ENCODE measurements around the gene MRPS5.

Gene MRPS5

GRCh38 chr2:95043300-95044093 lies 78.1 kb downstream of the MRPS5 start:
- TF ChIP-seq FOXM1 (IDR thresholded peaks at IDR 0.05; ENCODE audit: borderline replicate concordance, low read depth) = no peak; the same call in 1 of the 2 replicates
- no peak for TF ChIP-seq TAF1 (IDR thresholded peaks at IDR 0.05; ENCODE audit: low read depth)
- TF ChIP-seq TEAD4 (IDR thresholded peaks at IDR 0.05) = no peak
- no peak for TF ChIP-seq YY1 (IDR thresholded peaks at IDR 0.05; ENCODE audit: low read depth)
- TF ChIP-seq EP300 (IDR thresholded peaks at IDR 0.05; ENCODE audit: borderline replicate concordance) = peak; percentile 45; the same call in 1 of the 2 replicates
- peak; percentile 69 for TF ChIP-seq NFIC (IDR thresholded peaks at IDR 0.05)
- no peak for TF ChIP-seq REST (IDR thresholded peaks at IDR 0.05; ENCODE audit: low read depth)
- TF ChIP-seq TCF12 (IDR thresholded peaks at IDR 0.05; ENCODE audit: low read depth) = peak; percentile 58; the same call in 1 of the 2 replicates
- TF ChIP-seq MAX (IDR thresholded peaks at IDR 0.05) = 0 out of 2 replicates have a peak, but pooled peaks have one; percentile 43
- no peak for TF ChIP-seq EGR1 (IDR thresholded peaks at IDR 0.05)
- no peak for TF ChIP-seq RAD21 (IDR thresholded peaks at IDR 0.05; ENCODE audit: low read depth)
- TF ChIP-seq ZBTB7A (IDR thresholded peaks at IDR 0.05; ENCODE audit: low read depth) = no peak
- no peak for TF ChIP-seq CEBPB (IDR thresholded peaks at IDR 0.05)
- no peak for TF ChIP-seq CREB1 (IDR thresholded peaks at IDR 0.05; ENCODE audit: low read depth)

GRCh38 chr2:95042472-95043271 lies 78.9 kb downstream of the MRPS5 start:
- TF ChIP-seq EGR1 (IDR thresholded peaks at IDR 0.05) (no peak), MAX (IDR thresholded peaks at IDR 0.05) (no peak), CEBPB (IDR thresholded peaks at IDR 0.05) (no peak), TEAD4 (IDR thresholded peaks at IDR 0.05) (peak; percentile 57), ZBTB7A (IDR thresholded peaks at IDR 0.05; ENCODE audit: low read depth) (0 out of 2 replicates have a peak, but pooled peaks have one; percentile 45), FOXM1 (IDR thresholded peaks at IDR 0.05; ENCODE audit: borderline replicate concordance, low read depth) (no peak; the same call in none of the 2 replicates), CREB1 (IDR thresholded peaks at IDR 0.05; ENCODE audit: low read depth) (no peak), EP300 (IDR thresholded peaks at IDR 0.05; ENCODE audit: borderline replicate concordance) (peak; percentile 85), REST (IDR thresholded peaks at IDR 0.05; ENCODE audit: low read depth) (no peak), TCF12 (IDR thresholded peaks at IDR 0.05; ENCODE audit: low read depth) (peak; percentile 97), USF1 (IDR thresholded peaks at IDR 0.05) (no peak), NFIC (IDR thresholded peaks at IDR 0.05) (peak; percentile 65), YY1 (IDR thresholded peaks at IDR 0.05; ENCODE audit: low read depth) (no peak), TAF1 (IDR thresholded peaks at IDR 0.05; ENCODE audit: low read depth) (no peak), RAD21 (IDR thresholded peaks at IDR 0.05; ENCODE audit: low read depth) (peak; percentile 35; the same call in 1 of the 2 replicates)

- TF ChIP-seq CREB1 (IDR thresholded peaks at IDR 0.05; ENCODE audit: low read depth) (no peak), CEBPB (IDR thresholded peaks at IDR 0.05) (no peak), FOXM1 (IDR thresholded peaks at IDR 0.05; ENCODE audit: borderline replicate concordance, low read depth) (no peak), RAD21 (IDR thresholded peaks at IDR 0.05; ENCODE audit: low read depth) (no peak), TAF1 (IDR thresholded peaks at IDR 0.05; ENCODE audit: low read depth) (no peak), EP300 (IDR thresholded peaks at IDR 0.05; ENCODE audit: borderline replicate concordance) (no peak), TCF12 (IDR thresholded peaks at IDR 0.05; ENCODE audit: low read depth) (no peak), EGR1 (IDR thresholded peaks at IDR 0.05) (no peak), ZBTB7A (IDR thresholded peaks at IDR 0.05; ENCODE audit: low read depth) (no peak), MAX (IDR thresholded peaks at IDR 0.05) (no peak), REST (IDR thresholded peaks at IDR 0.05; ENCODE audit: low read depth) (no peak), YY1 (IDR thresholded peaks at IDR 0.05; ENCODE audit: low read depth) (no peak), TEAD4 (IDR thresholded peaks at IDR 0.05) (no peak), USF1 (IDR thresholded peaks at IDR 0.05) (no peak), NFIC (IDR thresholded peaks at IDR 0.05) (no peak)
These were observed 79.7 kb downstream of the MRPS5 start for GRCh38 chr2:95041824-95042442.
